ENCODE measurements around the gene MRPS35.

The MRPS35 gene

DNA sequence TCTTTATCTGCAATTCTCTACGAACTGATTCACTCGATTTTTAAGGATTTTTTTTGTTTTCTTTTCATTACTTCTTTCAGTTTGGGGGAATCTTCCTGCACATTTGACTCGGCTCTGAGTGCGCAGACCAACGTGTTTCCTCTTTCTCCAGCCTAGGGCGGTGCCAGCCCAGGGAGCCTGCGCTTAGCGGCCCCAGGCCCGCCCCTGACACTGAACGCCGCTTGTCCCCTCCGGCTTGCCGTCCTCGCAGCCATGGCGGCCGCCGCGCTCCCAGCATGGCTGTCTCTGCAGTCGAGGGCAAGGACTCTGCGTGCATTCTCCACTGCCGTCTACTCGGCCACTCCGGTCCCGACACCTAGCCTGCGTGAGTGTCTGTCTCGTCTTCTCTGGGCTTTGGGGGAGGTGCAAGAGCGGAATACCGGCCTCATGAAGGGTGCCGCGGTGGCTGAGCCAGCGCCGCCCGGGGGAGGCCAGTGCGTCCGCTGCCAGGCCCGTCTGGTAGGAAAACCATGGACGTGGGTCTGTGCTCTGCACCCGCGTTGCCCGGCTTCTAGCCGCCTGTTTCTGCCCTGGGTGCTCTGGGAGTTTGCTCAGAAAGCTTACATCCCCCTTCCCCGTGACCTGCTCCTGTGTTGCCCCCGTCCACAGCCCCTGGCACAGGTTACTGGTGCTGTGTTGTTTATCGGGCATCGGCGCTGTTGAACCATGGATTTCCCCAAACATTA, at the start of gene MRPS35:
Gene MRPS35, plus strand, starts transcription at position 241 of the 725 bp plus-strand sequence. Its CDS starts 12 bp downstream, at position 253.
- peak; percentile 61 to 87 for DNase-seq

DNA sequence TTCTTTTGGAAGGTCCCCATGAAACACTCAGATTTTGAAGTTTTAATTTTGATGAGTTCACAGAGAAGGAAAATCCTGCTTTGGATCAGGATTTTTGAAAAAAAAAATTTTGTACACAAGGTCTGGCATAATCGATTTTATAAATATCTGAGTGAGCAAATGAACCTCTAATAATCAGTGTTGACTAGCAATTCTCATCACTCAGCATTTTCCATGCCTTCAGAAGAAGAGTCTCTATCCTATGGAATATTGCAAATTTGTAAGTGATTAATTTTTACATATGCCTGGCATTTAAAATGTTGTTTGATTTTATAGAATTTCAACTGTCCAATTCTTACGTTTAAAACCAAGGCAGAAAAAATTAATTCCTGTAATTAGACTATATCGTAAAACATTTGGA, 44.9 kb upstream of the MRPS35 start:
- DNase-seq, result no peak

DNA sequence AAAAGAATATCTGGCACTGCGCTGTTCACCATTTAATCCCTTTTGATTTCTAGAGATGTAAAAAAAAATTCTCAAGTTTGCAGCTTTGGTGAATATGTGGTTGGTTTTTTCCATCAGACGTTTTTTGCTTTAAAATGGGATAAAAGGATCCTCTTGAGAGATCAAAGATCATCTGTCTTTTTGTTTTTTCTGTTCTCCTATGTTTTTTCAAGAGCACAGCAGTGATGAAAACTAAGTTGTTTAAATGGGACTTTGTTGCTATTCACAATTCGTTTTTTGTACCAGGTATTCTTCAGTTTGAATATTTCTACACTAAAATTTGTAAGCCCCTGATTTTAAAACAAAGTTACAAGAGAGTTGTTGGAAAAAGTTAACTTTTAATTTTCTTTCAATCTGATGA, 44.1 kb upstream of the MRPS35 start:
- DNase-seq, result no peak

DNA sequence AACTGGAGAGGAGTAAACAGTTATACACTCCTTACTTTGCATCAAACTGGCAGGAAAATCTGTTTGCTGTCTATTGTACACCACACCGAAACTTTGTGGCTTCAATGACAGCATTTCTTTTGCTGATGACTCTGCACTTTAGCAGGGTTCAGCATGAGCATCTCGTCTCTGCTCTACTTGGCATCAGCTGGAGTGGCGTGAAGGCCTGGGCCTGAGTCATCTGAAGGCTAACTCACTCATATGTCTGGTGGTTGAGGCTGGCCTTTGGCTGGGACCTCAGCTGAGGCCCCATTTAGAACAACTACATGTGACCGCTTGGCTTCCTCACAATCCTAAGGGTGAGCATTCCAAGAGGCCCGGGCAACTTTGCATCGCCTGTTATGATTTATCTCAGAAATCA, 43.1 kb upstream of the MRPS35 start:
- no peak for DNase-seq

DNA sequence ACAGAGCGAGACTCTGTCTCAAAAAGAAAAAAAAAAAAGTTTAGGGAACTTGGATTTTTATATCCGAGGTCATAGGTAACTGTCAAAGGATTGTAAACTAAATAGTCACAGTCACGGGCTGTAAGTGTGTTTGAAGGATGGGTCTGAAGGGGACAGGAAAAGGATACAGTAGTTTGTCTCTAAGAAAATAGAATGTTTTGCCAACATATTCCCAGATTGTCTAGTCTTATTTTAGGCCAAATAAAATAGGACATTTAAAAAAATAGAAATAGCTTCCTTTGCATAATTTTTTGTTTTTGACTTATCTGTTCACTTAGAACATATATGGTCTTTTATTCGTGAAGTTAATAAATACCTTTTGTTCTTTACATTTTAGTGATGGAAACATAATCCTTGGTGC, 38.6 kb upstream of the MRPS35 start:
- no peak for DNase-seq

DNA sequence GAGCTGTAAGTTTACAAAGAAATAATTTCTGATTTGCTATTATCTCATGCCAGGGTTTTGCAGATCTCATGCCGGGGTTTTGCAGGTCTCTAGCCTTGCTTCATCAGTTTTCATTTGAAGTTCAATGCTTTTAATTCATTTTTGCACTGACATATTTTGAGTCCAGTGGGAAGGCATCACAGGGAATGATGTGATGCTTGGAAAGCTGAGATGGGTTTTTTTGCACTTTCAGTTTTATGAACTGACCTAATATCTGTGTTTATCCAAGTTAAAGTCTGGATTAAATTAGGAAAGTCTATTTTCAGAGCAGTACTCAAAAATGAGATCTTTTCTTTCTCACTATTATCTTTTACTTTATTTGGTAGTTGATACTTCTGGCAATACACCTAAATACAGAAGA, 38.0 kb upstream of the MRPS35 start:
- DNase-seq, result no peak

DNA sequence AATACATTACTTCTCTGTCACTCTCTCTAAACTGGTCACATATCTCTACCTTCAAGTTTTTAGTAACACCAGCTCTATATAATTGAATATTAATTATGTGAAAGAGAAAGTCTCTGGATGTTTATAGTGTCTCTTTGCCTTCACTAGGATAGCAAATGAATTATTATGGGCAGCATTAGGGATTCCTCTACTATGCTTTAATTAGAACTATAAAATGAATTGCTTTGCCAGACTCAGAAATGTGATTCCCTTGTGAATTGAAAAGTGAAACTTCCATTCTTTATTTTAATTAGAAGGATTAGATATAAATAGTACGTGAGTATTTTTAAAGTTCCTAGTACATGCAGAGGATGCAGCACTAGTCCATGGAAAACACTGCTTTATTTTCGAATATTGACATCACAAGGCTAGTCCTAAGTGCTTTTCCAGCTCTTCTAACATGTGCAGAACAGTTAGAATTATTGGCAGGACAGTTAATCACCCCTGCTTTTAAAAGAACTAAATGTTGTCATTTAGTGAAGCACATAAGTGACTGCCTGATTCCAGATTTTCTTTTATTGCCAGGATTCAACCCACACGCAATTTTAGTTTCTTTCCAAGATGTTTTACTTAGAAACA, 37.4 kb upstream of the MRPS35 start:
- DNase-seq, result no peak

DNA sequence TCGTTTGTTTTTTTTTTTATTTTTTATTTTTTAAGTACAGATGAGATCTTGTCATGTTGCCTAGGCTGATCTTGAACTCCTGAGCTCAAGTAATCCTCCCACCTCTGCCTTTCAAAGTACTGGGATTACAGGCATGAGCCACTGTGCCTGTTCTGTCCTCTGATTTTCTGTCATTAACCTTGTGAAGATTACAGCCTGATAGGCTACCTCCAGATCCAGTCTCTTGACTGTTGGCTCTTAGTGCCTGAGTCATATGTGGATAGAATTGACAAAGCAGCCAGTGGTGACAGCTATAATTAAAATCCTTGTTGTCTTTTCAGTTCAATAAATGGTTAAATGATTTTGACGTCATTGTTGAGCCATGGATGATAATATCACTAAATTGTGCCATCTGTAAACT, 35.6 kb upstream of the MRPS35 start:
- no peak for DNase-seq

DNA sequence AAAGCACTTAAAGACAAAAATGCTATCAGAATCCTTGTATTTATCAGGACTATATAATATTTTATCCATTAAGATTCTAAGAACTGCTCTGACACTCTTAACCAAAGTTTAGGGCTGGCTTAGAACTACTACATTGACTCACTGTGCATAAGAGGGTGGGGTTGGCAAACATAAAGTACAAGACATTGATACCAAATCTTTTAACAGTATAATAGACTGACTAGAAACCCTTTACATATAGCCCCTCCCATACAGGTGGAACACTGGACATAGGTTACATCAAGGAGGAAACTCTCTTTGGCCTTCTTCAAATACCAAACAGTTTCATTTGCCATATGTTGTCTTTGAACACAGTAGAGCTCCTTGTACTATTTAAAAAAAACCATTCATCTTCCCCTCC, 30.0 kb upstream of the MRPS35 start:
- DNase-seq, result no peak

DNA sequence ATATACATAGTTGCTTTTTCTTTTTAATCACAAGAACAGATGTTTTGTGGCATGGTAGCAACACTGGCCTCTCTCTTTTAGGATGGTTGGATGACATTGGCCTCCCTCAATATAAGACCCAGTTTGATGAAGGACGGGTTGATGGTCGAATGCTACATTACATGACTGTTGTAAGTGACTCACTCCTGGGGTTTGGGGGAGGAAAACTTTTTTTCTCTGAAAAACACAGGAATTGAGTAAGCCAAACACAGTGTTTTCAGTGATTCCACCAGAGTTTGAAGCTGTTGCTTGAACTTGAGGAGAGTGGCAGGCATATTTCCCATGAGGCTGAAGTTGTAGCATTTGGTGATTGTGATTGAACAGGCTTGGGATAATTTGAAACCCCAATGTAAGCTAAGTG, 28.1 kb upstream of the MRPS35 start:
- no peak for DNase-seq

DNA sequence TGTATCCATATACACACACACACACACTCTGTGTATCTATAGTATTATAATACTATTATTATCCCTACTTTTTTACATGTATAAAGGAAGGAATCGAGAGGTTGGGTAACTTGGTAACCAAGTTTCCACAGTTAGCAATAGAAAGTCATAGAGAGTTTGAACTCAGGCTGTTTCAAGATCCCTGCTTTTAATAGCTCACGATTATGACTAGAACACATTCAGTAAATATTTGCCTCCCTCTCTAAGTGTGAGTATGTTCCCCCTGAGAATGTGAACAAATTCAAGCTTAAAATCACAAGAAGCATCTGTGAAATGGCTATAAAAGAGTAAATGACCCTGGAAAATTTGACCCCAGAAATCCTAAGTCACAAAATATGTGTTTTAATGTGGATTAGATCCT, 25.4 kb upstream of the MRPS35 start:
- no peak for DNase-seq

DNA sequence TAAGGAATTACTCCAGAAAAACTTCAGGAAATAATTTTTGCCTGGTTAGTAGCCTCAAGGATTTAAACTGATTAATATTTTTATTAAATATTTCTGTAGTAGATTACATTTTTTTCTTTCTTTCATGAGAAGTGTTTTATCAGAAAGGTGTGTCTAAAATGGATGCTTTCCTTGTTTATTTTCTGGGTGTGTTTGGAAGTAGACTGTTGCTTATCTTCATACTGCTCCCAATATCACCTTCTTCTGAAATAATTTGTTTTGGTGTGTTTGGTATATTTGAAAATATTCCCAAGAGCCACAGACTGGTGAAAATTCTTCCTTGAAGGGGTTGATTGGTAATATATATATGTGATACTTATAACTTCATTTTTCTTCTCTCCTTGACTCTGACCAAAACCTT, 24.5 kb upstream of the MRPS35 start:
- DNase-seq, result no peak

DNA sequence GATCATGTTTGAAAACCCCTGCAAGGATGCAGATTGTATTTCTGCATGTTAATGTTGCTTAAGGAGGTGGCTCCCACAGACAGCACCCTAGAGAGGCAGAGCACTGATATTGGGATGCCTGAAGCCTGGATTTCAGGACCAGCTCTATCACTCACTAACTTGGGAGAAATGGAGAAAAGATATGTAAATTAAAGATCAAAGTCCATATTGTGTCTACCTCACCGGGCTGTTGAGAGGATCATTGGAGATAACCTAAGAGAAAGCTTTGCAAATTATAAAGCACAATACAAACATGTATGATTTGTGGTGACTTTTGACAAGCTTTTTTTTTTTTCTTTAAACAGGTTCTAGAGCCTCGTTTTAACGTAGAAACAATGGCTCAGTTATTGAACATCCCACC, 22.0 kb upstream of the MRPS35 start:
- no peak for DNase-seq

DNA sequence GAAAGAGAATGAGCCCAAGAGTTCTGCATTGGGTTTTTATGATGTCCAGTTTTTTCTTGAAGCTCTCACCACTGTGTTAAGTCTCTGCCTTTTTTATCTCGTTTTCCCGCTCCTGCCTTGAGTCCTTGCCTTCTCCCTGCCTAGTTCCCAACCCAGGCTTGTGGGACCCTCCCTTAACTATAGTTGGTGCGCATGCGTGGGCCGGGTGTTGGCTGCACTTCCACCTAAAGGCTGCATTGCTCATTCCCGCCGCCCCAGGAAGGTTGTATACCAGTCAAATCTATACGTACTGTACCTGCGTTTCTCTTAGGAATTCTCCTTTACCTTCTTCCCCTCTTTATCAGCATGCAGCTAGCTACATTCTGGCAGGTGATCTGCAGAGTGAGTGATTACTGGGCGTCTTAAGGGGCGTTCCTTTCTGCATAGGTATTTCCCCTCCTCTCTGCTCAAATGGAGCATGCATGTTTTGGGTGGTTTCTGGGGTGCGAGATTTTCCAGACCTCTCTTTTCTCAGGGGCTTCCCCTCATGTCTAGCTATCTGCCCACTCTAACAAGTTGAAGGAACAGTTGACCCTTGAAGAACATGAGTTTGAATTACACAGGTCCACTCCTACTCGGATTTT, 21.0 kb upstream of the MRPS35 start:
- no peak for DNase-seq

DNA sequence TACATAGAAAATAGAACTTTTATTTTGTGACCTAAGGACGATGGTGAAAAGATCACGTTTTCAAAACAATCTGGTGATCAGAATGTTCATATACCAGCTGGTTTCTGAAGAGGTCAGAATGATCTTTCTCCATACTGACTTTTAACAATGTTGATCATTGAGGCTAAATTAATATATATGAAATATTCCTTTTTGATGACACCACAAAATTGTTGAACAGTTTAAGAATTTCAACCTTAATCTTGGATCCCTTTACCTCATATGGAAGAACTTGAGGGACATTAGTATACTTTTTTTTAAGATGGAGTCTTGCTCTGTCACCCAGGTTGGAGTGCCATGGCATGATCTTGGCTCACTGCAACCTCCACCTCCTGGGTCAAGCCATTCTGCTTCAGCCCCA, 17.2 kb upstream of the MRPS35 start:
- DNase-seq, result no peak

DNA sequence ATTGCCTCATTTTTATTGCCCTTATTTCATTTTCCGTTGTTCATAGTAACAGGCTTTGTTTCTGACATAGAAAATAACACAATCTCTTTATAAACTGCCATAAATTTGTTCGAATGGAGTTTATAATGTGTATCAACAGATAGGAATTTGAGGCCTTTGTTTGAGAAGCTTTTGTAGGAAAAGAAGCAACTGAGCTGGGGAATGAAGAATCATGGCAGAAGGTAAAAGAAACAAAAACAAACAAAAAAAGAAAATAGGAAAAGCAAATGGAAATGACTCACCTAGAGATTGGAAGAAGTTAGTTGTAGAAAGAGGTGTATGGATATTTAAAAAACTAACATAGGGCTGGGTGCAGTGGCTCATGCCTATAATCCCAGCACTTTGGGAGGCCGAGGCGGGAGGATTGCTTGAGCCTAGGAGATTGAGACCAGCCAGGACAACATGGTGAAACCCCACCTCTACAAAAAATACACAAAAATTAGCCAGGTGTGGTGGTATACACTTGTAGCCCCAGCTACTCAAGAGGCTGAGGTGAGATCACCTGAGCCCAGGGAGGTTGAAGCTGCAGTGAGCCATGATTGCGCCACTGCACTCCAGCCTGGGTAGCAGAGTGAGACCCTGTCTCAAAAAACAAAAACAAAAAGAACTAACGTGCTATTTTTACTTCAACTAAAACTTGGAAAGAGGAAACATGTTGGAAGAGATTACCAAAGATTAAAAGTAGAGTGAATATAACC, 14.9 kb upstream of the MRPS35 start:
- DNase-seq, result no peak

DNA sequence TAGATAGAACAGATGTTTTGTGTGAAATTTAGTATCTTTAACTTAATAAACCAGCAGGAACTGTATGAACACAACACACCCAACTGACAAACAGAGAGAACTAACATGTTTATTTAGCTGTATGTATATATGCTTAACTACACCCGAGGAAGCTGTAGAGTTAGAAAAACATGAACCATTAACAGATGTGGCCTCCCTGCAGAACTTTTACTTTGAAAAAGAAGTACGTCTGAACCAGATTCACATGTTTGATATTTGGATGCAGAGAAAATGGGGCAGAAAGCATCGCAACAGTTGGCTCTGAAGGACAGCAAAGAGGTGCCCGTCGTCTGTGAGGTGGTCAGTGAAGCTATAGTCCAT, 14.4 kb upstream of the MRPS35 start, which contains the start of gene REP15:
Gene REP15, plus strand, starts transcription at position 155 of the 360 bp plus-strand sequence. Its CDS starts 116 bp downstream, at position 271.
- no peak for DNase-seq

DNA sequence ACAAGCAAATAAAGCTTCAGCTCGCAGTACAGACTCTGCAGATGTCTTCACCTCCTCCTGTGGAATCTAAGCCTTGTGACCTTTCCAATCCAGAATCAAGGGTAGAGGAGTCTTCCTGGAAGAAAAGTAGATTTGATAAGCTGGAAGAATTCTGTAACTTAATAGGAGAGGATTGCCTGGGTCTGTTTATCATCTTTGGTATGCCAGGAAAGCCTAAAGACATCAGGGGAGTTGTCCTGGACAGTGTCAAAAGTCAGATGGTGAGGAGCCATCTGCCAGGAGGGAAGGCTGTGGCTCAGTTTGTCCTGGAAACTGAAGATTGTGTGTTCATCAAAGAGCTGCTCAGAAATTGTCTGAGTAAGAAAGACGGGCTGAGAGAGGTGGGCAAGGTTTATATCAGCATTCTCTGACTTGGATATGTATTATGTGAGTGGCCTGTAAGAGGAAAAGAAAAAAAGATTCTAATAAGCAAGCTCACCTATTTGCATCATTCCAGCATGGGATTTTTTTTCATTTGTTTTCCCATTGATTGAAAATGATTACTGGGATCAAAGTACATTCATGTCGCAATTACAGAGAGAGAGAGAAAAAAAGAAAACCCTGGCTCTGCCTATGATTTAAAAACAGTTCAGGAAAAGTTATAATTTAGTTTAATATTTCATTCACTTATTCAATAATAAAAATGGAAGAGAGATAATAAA, 13.6 kb upstream of the MRPS35 start:
- no peak for DNase-seq

DNA sequence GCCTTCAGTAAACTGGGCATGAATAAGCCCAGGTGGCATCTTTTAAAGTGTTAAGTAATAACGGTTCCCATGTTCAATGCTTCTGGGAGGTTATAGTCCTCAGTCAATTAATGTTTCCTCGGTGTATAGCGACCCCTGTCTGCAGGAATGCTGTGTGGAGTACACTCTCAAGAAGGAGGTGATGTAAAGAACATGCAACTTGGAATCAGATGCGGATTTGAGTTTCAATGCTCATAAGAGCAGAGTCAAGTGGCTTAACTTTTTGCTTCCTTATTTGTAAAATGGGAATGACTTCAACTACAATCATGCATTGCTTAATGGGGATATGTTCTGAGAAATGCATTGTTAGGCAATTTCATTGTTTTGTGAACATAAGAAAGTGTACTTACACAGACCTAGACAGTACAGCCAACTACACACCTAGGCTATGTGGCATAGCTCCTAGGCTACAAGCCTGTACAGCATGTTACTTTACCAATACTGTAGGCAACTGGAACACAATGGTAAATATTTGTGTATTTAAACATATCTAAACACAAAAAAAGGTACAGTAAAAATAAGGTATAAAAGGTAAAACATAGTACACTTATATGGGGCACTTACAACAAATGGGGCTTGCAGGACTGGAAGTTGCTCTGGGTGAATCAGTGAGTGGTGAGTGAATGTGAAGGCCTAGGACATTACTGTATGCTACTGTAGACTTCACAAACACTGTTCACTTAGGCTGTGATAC, 6.7 kb upstream of the MRPS35 start:
- peak; percentile 54 to 76 for DNase-seq

DNA sequence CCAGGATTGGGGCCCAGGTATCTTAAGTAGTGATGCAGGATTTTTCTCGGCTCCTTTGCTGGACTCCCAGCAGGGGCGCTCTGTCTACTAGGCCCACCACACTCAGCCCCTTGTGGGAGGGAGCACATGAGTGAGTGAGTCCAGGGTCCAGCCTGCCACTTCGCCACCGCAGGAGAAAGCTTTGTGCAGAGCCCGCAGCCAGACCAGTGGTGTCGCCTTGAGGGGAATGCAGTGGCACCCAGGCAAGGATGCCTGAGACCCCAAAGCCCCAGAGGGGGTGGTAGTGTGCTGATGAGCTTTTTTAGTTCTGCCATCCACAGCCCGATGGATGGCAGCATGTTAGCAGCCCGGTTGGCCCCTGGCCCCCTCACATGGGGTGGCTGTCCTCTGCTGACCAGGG, 5.4 kb upstream of the MRPS35 start:
- DNase-seq, result no peak

DNA sequence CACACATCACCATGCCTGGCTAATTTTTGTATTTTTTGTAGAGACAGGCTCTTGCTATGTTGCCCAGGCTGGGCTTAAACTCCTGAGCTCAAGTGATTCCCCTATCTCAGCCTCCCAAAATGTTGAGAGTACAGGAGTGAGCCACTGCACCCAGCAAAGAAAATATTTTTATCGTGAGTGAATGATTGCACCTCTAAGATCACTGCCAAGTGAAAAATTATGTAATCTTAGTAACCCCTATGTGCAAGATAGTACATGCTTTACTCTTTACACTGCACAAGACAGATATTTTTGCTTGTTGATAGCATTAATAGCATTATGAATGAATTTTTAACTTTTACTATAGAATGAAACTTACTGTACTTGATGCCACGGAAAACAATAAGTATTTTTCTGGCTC, 3.4 kb upstream of the MRPS35 start:
- DNase-seq, result no peak

DNA sequence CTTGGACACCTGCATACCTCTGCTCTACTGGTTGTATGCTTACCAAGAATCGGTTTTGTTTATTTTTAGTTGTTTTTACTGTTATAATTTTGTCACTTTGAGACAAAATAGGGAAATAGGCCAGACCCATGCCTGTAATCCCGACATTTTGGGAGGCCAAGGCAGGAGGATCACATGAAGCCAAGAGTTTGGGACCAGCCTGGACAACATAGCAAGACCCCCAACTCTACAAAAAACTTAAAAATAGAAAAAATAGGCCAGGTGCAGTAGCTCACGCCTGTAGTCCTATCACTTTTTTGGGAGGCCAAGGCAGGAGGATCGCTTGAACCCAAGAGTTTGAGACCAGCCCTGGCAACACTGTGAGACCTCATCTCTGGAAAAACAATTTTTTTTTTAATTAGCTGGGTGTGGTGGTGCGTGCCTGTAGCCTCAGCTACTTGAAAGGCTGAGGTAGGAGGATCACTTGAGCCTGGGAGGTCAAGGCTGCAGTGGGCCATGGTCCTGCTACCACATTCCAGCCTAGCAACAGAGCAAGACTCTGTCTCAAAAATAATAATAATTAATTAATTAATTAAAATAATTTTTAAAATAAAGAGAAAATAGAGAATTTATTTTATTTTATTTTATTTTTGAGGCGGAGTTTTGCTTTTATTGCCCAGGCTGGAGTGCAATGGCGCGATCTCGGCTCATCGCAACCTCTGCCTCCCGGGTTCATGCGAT, 1.3 kb upstream of the MRPS35 start:
- no peak for DNase-seq
